ENCODE results near the gene ROBO1.
"Not testable (repeated sequence)": the region's sequence is repeated elsewhere in the genome, so short reads cannot be mapped to it uniquely, and the experiment has no call there.

Gene ROBO1

DNA sequence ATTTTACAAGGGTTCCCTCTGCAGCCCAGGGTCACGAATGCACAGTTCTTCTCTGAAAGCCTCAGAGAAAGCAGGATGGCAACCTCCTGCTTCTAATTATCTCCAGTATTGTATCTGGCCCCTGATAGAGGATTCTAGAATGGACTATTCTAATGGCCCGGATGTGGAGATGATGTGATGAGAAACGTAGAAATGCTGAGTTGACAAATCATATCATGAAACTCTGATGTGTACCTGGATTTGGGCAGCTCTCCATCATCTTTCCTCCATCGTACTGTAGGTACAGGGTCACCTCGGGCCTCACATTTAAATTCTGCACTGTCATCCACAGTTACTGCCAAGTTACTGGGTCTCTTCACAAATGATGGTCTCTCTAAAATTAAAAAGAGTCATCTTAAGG is 1050.8 kb downstream of the ROBO1 start:
- no peak for DNase-seq

DNA sequence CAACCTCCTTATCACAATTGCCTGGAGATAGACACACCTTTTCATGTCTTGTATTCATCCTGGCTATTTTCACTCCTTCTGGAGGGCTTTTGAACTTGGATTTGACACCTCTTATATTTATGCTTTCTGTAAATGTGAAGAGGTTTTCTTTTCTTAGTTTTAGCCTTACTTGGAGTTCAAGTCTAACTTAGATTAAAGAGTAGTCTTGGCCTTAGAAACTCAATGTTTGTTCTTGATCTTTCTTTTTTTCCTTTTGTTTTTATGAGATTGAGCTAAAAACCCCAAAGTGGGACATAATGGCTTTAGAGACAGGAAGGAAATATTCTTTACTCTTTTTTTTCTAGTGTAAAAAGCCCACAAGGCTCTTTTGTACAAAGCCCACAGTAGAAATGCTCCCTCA is 1054.9 kb downstream of the ROBO1 start:
- no peak for DNase-seq

DNA sequence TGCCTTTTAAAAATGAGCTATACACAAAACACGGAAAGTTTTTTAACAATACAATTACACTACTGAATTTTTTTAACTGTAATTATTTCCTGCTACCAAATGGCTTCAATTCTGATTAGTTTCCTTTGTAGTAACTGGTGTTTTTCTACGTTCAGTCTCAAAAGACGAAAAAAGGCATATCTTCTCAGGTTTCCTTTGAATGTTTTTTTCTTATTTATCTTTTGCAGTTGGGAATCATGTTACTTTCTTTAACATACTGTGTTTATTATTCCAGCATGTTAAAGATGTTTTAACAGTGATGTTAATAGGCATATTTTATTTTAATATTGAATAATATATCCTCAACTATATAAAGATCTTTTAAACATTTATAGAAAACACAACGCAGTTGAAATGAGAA is 1055.5 kb downstream of the ROBO1 start:
- DNase-seq = no peak

DNA sequence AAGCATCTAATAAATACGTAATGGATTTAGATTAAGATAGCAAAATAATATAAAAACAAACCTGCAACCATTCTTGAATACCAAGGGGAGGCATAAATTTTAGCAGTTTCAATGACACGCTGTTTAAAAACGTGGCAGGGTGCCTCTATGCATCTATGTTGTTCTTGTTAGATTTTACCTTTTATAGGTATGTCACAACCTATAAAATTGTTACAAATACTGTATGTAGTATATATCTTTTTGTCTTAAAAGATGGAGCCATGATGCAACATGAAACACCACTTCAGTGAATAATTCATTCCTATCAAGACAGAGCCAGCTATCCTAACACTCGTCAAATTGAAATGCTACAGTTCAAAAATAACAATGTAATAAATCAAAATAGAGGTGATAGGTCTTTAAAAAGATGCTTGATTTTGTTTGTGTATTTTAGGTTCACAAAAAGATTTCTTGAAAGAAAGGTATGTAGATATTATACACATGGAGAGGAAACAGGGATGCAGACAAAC is 1059.2 kb downstream of the ROBO1 start:
- DNase-seq = no peak

DNA sequence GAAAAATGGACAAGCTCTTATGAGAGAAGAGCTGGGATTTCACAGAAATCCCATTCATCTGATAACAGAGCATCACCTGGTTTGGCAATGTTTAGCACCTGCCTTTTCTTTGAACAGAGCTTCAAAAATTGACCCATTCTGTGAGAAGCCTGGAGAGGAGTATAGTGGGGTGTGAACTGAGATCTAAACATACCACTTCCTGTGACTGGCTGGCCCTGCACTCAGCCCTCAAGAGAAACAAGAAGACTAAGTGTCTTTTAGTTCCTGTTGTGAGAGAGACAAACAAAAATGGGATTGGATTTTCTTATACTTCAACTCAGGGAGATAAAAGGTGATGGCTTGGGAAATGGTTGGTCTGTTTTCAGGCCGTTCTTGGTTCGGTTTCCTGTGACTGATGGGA is 1060.2 kb downstream of the ROBO1 start:
- no peak for DNase-seq

DNA sequence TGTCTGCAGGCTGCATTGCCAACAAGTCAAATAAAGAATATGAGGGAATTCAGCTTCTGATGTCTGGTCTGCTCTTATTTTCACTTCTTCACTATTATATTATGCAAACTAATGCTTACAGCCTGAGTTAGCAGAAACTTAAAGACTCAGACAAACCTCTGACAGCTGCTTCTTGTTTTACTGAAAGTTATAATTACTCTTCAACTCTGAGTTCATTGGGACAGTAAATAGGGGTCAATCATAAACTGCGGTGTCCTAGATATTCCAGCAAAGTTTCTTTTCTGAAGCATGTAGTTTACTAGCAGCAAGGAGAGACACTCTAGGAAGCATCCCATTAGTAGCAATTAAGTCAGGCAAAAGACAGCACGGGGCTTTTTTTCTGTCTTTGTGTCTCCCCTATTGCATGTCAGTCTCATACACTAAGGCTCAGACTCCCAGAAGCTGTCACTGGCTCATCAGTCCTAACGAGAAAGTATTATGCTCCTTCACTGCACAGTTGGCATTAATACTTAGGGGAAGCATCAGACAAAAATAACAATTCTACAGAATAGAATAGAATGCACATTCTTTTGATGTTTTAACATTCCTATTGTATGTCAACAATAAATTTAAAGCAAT is 1060.8 kb downstream of the ROBO1 start:
- no peak for DNase-seq

DNA sequence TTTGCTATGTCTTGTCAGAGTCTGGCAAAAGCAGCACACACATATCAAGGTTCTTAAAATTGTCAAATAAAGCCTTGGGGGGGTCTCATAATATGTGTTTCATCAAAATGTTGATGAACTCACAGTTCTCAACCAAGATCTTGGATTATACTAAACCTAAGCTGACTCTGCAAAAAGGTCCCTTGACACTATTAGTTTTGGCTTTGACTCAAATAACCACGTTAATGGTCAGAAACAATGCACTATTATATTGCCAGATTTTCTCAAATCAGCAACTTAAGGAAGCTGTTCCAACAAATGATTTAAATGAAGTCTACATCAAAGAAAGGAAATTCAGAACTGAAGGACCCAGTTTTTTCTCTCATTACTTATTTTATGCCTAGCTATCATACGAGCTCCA is 1063.9 kb downstream of the ROBO1 start:
- DNase-seq = no peak

DNA sequence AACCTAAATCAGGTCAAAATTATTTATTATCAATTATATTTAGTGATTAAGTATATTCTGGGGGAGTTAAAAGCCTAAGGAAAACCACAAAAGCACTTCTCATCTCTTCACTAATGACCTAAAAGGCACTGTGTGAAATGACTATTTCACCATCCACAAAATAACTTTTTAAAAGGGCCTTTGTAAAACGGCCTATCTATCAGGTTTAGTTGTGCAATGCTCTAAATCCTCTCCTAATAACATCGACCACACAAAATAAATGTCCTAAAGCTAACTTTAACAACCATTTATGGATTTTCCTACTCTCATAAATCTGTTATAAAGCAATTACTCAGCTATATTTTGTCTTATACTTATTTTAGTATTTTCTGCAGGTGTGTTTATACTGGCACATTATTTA is 1066.3 kb downstream of the ROBO1 start:
- no peak for DNase-seq

DNA sequence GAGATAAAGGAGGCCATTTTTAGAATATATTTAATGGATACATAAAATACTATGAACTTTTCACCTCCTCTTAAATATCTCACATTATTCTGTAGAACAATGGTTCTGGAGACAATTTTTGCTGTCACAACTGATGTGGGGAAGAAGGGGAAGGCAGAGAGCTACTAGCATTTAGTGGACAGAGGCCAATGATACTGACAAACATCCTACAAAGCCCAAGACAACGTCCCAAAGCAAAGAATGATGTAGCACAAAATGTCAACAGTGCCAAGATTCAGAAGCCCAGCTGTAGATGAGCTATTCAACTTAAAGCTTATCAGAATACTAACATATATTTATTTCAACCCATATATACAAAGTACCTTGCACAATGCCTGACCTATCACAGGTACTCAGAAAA is 1069.4 kb downstream of the ROBO1 start:
- no peak for DNase-seq

DNA sequence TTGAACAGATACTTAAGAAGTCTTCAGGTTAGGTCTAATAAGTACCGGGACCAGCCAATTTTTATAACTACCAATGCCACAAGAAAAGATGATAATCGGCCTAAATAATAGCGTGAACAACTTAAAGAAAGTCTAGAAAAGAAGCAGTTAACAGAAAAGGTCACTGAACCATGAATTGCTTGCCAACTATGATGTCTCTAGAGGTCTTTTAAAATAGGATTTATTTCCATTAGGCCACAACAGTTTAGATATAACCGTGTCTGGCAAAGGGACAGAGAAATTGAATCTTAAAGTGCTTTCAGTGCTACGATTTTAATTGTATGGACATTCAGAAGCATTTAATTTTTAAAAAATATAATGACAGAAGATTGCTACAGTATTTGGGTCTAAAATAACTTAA is 1070.4 kb downstream of the ROBO1 start:
- no peak for DNase-seq

DNA sequence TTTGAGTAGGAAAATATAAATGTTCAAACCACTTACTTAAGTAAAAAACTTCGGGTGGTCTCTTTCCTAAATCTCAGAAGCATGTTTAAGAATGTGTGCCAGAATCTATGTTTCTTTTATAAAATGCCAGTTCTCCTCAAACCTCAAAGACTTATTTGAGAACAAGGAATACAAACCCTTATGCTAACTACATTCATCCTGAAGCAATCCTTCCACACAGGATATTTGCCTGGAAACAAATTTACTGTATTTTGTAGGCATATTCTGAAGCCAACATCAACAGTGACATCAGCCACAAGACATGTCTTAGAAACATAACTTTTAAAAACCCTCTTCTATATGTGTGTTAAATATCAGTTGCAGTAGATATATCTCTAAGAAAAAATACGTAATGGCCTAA is 1077.0 kb downstream of the ROBO1 start:
- no peak for DNase-seq

DNA sequence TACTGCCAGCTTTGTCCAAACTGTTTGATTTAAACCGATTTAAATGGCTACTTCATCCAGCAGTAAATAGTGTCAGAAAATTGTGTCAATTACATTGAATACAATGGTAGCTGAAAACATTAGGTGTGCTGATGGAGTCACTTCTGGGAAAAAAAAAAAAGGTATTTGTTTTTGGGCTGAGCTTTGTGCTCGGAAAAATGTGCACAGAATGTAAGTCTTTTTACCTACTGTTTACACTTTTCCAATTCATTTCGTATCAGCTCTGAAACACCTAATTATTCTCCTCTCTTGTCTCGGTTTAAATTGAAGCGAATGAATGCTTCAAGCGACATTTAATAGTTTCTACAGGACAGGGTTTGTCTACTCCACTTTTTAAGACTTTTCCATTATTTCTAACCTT is 1078.4 kb downstream of the ROBO1 start:
- DNase-seq = no peak

DNA sequence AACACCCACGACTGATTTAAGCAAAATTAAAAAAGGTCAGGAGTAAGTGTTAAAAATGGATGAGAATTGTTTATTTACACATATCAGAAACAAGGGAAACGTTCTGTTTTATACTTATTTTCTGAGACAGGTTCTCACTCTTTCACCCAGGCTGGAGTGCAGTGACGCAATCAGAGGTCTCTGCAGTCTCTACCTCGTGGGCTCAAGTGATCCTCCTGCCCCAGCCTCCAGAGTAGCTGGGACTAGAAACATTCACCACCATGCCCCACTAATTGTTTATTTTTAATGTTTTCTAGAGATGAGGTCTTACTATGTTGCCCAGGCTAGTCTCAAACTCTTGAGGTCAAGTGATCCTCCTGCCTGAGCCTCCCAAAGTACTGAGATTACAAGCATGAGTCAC is 1080.3 kb downstream of the ROBO1 start:
- DNase-seq = no peak

DNA sequence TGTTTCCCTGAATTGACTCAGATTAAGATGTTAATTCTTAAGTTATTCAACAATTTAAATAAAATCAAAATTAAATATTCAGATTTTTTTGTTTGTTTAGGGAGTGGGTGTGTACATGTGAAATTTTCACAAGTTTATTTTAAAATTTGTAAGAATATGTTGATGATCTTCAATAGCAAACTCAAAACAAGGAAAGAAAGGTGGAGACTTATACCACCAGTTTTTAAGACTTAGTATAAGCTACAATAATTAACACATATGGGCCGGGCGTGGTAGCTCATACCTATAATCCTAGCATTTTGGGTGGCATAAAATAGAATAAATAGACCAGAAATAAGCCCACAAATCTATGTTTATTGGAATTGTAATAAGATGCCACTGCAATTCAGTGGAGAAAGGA is 1084.5 kb downstream of the ROBO1 start:
- DNase-seq = no peak

DNA sequence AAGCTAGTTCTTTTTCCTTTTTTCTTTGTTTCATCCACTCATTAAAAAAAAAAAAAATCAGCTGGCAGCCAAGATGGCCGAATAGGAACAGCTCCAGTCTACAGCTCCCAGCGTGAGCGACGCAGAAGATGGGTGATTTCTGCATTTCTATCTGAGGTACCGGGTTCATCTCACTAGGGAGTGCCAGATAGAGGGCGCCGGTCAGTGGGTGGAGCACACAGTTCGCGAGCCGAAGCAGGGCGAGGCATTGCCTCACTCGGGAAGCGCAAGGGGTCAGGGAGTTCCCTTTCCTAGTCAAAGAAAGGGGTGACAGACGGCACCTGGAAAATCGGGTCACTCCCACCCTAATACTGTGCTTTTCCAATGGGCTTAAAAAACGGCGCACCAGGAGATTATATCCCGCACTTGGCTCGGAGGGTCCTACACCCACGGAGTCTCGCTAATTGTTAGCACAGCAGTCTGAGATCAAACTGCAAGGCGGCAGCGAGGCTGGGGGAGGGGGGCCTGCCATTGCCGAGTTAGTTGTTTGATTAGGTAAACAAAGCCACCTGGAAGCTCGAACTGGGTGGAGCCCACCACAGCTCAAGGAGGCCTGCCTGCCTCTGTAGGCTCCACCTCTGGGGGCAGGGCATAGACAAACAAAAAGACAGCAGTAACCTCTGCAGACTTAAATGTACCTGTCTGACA is 1092.5 kb downstream of the ROBO1 start:
- DNase-seq = not testable (repeated sequence)

DNA sequence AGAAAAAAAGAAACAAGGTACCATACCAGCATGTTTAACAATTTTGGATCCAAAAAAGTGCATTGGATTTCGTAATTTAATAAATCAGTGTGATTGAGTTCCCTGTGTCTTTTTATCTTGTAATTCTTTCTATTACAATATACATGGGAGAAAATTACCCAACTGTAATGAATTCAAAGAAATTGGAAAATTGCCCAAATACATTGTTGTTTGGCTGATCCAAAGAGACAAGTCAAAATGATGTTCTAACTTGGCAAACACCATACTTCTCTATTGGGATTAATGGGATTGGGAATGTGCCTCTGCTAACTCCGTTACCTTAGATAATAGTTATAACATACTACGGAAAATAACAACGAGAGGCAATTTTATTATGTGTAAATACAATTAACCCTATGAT is 1097.1 kb downstream of the ROBO1 start:
- DNase-seq = no peak

DNA sequence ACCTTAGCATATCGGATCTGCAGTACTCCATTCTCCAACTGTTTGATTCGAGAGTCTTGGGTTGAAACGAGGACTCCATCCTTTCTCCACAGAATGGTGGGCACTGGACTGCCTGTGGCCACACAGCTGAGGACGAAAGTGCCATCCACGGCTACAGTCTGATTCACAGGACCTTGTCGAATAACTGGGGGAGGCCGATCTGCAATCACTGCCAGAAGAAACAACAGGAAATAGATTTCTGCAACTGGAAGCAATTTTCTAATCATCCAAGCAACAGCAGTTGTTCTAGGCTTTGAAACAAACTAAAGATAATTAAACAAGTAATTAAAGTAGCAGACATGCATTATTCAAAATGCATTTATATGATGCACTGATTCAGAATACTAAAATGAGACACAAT is 1097.7 kb downstream of the ROBO1 start:
- DNase-seq = no peak

DNA sequence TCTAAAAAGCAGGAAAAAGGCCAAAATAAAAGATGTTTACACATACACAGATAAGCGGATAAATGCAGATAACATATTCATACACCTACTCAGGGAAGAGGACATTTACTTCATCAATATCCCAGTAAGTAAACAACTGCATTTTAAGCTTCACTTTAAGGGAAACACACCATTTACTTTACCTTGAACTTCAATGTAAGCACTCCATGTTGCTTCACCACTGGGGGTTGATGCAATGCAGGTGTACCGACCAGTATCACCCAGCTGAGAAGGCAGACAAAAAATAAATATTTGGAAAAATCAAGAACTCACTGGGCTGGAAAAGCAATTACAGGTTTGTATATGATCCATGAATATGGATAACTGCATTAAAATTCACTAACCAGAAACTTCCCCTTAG is 1099.5 kb downstream of the ROBO1 start:
- DNase-seq = no peak

DNA sequence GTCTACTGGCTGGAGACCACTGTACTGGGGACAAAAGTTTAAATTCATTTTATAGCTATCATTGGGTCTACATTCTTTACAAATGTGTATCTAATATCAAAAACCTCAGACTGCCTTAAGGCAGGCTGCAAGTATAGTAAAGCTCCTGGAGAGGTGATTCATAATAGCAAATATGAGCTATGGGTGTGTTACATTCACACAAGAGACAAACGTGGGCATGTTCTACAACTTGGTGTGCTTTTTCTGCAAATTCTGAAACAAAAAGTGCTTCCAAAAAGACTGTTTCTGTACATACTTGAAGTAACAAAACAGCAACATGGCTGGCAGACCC is 1101.4 kb downstream of the ROBO1 start:
- DNase-seq = no peak

DNA sequence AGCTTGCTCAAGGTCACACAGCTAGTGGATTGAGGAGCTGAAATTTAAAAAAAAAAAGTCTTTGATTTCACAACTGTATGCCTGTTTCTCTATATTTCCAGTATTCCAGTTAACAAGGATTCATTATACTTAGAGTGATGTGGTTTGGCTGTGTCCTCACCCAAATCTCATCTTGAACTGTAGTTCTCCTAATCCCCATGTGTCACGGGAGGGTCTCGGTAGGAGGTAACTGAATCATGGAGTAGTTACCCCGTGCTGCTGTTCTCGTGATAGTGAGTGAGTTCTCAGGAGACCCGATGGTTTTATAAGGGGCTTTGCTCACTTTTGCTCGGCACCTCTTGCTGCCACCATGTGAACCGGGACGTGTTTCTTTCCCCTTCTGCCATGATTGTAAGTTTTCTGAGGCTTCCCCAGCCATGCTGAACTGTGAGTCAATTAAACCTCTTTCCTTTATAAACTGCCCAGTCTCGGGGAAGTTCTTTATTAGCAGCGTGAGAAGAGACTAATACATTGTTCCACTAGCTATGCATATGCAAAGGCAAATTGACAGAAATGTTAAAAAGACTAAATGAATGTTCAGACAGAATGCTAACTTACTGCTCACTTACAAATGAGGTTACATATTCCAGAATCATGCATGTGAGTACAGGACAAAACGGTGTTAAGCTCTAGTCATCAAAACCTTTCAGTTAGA is 1101.9 kb downstream of the ROBO1 start:
- no peak for DNase-seq

DNA sequence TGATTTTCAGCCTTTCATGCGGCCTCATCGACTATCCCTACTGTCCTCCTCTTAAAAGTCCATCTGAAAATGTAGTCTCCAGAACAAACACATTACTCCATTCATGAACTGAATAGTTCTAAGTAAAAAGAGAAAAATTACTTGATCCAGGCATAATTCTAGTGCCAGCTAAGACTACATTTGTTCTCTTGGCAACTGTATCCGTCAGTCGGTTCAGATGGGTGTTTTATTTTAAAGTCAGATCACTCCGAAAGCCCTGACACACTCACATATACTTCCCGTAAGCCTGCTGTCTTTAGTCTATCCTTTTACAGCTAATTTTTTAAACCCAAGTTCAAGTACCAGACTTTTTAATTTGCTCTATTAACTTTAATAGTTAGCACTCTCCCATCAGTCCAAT is 1102.7 kb downstream of the ROBO1 start:
- no peak for DNase-seq

DNA sequence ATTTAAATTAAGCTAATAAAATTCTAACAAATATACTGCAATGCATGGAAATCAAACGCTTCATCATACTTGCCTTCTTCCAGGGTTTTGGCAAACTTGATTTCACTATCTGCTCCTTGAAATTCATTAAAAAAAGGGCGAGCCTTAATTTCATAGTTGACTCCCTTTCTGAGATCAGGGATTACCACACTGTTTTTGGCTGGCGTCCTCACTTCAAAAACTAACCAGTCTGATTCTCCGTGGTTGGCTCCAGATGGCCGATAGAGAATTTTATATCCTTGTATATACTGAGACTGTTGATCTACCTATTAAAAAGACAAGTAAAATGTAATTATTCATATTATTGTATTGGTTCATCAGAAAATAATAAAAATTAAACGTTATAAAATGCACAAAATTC is 1106.8 kb downstream of the ROBO1 start:
- DNase-seq = no peak

DNA sequence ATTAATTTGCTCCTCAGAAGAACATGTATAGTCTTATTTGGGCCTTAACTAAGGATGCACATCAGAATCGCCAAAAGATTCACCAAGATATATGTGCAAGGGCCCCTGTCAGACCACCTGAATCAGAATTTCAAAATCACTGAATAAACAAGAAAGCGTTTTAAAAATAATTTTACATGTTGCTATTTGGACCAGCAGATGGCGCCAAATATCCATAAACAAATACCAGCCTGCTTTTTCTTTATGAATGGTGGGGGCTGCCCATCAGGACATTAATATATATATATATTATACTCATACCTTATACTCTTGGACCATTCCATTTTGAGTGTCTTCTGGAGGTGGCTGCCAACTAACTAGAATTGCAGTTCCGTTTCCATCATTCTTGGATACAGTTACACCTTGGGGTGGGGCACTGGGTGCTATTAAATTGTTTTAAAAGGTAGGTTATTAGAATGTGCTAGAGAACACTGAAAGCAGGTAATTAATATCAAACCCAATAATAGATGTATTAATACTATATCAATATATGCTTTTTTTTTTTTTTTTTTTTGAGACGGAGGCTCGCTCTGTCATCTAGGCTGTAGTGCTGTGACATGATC is 1108.3 kb downstream of the ROBO1 start:
- DNase-seq = no peak

DNA sequence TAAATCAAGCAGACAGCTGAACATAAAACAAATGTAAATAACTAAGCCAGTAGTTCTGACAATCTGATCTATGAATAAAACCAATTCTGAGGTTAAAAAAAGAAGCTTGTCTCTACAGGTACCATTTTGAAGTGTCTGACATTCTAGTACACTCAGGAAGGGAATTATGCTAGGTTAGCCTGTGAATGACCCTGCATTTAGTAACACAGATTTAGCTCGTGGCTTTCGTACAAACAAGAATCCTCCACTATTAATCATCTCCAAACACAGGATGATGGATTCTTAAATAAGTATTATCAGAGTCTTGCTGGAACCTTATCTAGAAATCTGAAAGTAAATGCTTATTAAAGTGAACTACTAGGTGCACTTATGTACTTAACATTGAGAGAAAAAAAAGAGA is 1120.1 kb downstream of the ROBO1 start:
- DNase-seq = no peak

Measured in islet precursor cell (in vitro differentiated cells).